Stomach (tissue), 4 donors: Measurements from ENCODE around the gene C4orf17.

Source experiments
- POLR2A ChIP-seq, 4 donors: fragments of 450-650 bp; IDR thresholded peaks; one replicate each; pipeline ENCODE4 v1.6.1; 2016; ENCODE audit warnings: antibody characterized with exemption in 4 of 4, control low read depth in 2 of 4, mild to moderate bottlenecking in 1 of 4, moderate library complexity in 1 of 4
- POLR2AphosphoS5 ChIP-seq, 3 donors: sonication (generic); formaldehyde crosslinking; IDR thresholded peaks; one replicate each; pipeline ENCODE4 v1.6.1; 2016; ENCODE audit warnings: antibody characterized with exemption in 3 of 3
- TF ChIP-seq, protein P1 (sequence below), 7 experiments: fragments of 450-650 bp in 4 of 7; fragments of 200-600 bp in 3 of 7; sonication (generic) in 3 of 7; IDR thresholded peaks; one replicate each; pipeline ENCODE4 v1.5.1; 2016 to 2019; ENCODE audit warnings: antibody characterized with exemption in 7 of 7, control low read depth in 2 of 7, mild to moderate bottlenecking in 1 of 7

DNA sequence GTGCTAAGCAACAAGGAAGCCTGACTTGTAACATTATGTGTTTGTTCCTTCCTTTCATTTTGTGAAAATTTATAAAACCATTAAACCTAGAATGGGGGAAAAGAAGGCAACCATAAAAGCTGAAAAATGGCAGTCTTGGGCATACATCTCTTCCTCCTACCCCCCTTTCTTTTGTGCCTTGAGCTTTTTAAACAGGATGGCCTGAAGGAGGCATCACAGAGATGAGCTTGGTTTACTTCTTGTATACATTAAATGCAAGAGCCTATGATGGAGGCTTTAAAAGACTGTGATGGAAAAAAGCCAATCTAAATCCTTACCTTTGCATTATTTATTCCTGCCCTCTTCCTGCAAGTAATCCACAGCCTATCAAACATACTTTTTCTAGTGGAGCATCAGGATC lies 39.5 kb upstream of the C4orf17 start:
- TF ChIP-seq, protein P1, sequence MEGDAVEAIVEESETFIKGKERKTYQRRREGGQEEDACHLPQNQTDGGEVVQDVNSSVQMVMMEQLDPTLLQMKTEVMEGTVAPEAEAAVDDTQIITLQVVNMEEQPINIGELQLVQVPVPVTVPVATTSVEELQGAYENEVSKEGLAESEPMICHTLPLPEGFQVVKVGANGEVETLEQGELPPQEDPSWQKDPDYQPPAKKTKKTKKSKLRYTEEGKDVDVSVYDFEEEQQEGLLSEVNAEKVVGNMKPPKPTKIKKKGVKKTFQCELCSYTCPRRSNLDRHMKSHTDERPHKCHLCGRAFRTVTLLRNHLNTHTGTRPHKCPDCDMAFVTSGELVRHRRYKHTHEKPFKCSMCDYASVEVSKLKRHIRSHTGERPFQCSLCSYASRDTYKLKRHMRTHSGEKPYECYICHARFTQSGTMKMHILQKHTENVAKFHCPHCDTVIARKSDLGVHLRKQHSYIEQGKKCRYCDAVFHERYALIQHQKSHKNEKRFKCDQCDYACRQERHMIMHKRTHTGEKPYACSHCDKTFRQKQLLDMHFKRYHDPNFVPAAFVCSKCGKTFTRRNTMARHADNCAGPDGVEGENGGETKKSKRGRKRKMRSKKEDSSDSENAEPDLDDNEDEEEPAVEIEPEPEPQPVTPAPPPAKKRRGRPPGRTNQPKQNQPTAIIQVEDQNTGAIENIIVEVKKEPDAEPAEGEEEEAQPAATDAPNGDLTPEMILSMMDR (IDR thresholded peaks at IDR 0.05) = no peak
- TF ChIP-seq POLR2A (IDR thresholded peaks at IDR 0.05) (no peak), POLR2AphosphoS5 (IDR thresholded peaks at IDR 0.05) (no peak)
